COR-L47 (cell line): Measurements from ENCODE around the gene RTN4RL1.

Experiments
- DNase-seq: peaks from one replicate; lab custom pipeline; 2025; lab: John Stamatoyannopoulos, UW

Gene RTN4RL1

GRCh38 chr17:1948517-1948825 is 76.7 kb downstream of the RTN4RL1 start:
- DNase-seq, result no peak

- DNase-seq, result no peak
Observed at GRCh38 chr17:1947743-1948516, 77.2 kb downstream of the RTN4RL1 start.

GRCh38 chr17:1947229-1947742 is 77.8 kb downstream of the RTN4RL1 start:
- DNase-seq, result no peak

- no peak for DNase-seq
Observed at GRCh38 chr17:1946021-1946932, 78.9 kb downstream of the RTN4RL1 start.

- no peak for DNase-seq
Observed at GRCh38 chr17:1945621-1946020, 79.5 kb downstream of the RTN4RL1 start.

- no peak for DNase-seq
Observed at GRCh38 chr17:1943436-1943831, 81.7 kb downstream of the RTN4RL1 start.

GRCh38 chr17:1942666-1943435 is 82.3 kb downstream of the RTN4RL1 start:
- no peak for DNase-seq

- no peak for DNase-seq
Observed at GRCh38 chr17:1942066-1942365, 83.1 kb downstream of the RTN4RL1 start.

GRCh38 chr17:1941272-1942065 is 83.7 kb downstream of the RTN4RL1 start:
- DNase-seq, result no peak

GRCh38 chr17:1940810-1941185 is 84.3 kb downstream of the RTN4RL1 start:
- DNase-seq, result no peak

GRCh38 chr17:1939981-1940809 is 84.9 kb downstream of the RTN4RL1 start:
- no peak for DNase-seq

GRCh38 chr17:1937461-1937860 is 87.7 kb downstream of the RTN4RL1 start:
- no peak for DNase-seq

GRCh38 chr17:1936766-1937165 is 88.4 kb downstream of the RTN4RL1 start:
- no peak for DNase-seq

GRCh38 chr17:1934901-1935300 is 90.2 kb downstream of the RTN4RL1 start:
- no peak for DNase-seq

- DNase-seq, result no peak
Observed at GRCh38 chr17:1933875-1934715, 91.0 kb downstream of the RTN4RL1 start.

- DNase-seq, result peak; percentile 69
Observed at GRCh38 chr17:1931844-1932579, 93.1 kb downstream of the RTN4RL1 start.

GRCh38 chr17:1930337-1930645 is 94.8 kb downstream of the RTN4RL1 start:
- no peak for DNase-seq

- DNase-seq, result no peak
Observed at GRCh38 chr17:1928976-1929375, 96.2 kb downstream of the RTN4RL1 start.

- no peak for DNase-seq
Observed at GRCh38 chr17:1920948-1921351, 104.2 kb downstream of the RTN4RL1 start.
